GM04503 (cell line): ENCODE data around the gene NAP1L4.
"Not testable (repeated sequence)": the region's sequence is repeated elsewhere in the genome, so short reads cannot be mapped to it uniquely, and the experiment has no call there.

Source experiments
- DNase-seq: peaks from one replicate; pipeline ENCODE4 v3.0.0-alpha.2; 2012; ENCODE audit warnings: low read depth

NAP1L4 gene

GRCh38 chr11:2905299-2905698 is 86.8 kb downstream of the NAP1L4 start:
- not testable (repeated sequence) for DNase-seq

- DNase-seq, result no peak
These were observed 87.7 kb downstream of the NAP1L4 start for GRCh38 chr11:2904153-2905052.

GRCh38 chr11:2903672-2904011 is 88.5 kb downstream of the NAP1L4 start:
- DNase-seq, result no peak

GRCh38 chr11:2902784-2903671 is 89.1 kb downstream of the NAP1L4 start:
- DNase-seq, result no peak

- peak; percentile 46 for DNase-seq
These were observed 90.0 kb downstream of the NAP1L4 start for GRCh38 chr11:2901854-2902783.

GRCh38 chr11:2901196-2901796 is 90.8 kb downstream of the NAP1L4 start:
- DNase-seq, result no peak

- DNase-seq, result no peak
These were observed 92.9 kb downstream of the NAP1L4 start for GRCh38 chr11:2899080-2899783.

- peak; percentile 54 for DNase-seq
These were observed 93.6 kb downstream of the NAP1L4 start for GRCh38 chr11:2898366-2899079.

- no peak for DNase-seq
These were observed 95.1 kb downstream of the NAP1L4 start for GRCh38 chr11:2897048-2897447.

GRCh38 chr11:2896047-2896446 is 96.1 kb downstream of the NAP1L4 start:
- DNase-seq, result no peak
